GM12892 (cell line): ENCODE measurements around the gene GRIA1.

Experiments used
- POLR2A ChIP-seq: IDR thresholded peaks from 2 replicates; pipeline ENCODE4 v1.6.1; 2011; ENCODE audit warnings: low read depth, low read length, control low read depth
- TAF1 ChIP-seq: IDR thresholded peaks from 2 replicates; pipeline ENCODE4 v1.6.1; 2011; ENCODE audit warnings: low read depth, mild to moderate bottlenecking, control low read depth, low read length, borderline replicate concordance

GRCh38 chr5:153584126-153584959 lies 93.9 kb downstream of the GRIA1 start:
- TF ChIP-seq POLR2A (no peak), TAF1 (no peak)
